Measurements from ENCODE around the gene PCNT.

DNA sequence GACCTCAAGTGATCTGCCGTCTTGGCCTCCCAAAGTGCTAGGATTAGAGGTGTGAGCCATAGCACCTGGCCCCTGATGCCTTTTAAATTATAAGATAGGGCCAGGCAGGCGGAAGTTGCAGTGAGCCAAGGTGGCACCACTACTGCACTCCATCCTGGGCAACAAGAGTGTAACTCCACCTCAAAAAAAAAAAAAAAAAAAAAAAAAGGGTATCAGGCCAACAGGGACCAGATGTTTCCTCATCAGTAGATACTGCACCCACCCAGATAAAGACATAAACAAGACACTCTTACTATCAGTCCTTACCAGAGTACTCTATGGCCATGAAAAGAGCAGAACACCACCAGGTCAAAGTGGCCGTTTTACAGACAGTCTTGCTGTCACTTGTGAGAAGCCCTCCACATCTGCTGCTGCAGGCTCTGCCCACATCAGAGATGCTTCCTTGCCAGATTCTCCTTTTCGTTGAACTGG, 3.6 kb upstream of the PCNT start:
- TF ChIP-seq SPI1 (IDR thresholded peaks at IDR 0.05; ENCODE audit: borderline replicate concordance, insufficient read depth, low read depth, low read length) (no peak), ZZZ3 (IDR thresholded peaks at IDR 0.05; ENCODE audit: control insufficient read depth, insufficient read length, low read depth) (no peak), CEBPB (IDR thresholded peaks at IDR 0.05; ENCODE audit: borderline replicate concordance in 1 of 2, low read depth in 2 of 2, low read length in 2 of 2) (no peak), RB1 (IDR thresholded peaks at IDR 0.05; ENCODE audit: borderline replicate concordance) (no peak), JUND (IDR thresholded peaks at IDR 0.05; ENCODE audit: low read depth, low read length) (no peak), EP300 (IDR thresholded peaks at IDR 0.05; ENCODE audit: borderline replicate concordance in 1 of 2, control insufficient read depth in 1 of 2, low read depth in 2 of 2, low read length in 2 of 2) (no peak), MEF2A (IDR thresholded peaks at IDR 0.05; ENCODE audit: insufficient read depth, low read depth, low read length) (no peak), RAD21 (IDR thresholded peaks at IDR 0.05; ENCODE audit: insufficient read depth, low read depth, low read length) (no peak), POLR2AphosphoS2 (IDR thresholded peaks at IDR 0.05; ENCODE audit: low read depth, low read length) (no peak)
- TF ChIP-seq, protein P1, sequence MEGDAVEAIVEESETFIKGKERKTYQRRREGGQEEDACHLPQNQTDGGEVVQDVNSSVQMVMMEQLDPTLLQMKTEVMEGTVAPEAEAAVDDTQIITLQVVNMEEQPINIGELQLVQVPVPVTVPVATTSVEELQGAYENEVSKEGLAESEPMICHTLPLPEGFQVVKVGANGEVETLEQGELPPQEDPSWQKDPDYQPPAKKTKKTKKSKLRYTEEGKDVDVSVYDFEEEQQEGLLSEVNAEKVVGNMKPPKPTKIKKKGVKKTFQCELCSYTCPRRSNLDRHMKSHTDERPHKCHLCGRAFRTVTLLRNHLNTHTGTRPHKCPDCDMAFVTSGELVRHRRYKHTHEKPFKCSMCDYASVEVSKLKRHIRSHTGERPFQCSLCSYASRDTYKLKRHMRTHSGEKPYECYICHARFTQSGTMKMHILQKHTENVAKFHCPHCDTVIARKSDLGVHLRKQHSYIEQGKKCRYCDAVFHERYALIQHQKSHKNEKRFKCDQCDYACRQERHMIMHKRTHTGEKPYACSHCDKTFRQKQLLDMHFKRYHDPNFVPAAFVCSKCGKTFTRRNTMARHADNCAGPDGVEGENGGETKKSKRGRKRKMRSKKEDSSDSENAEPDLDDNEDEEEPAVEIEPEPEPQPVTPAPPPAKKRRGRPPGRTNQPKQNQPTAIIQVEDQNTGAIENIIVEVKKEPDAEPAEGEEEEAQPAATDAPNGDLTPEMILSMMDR (IDR thresholded peaks at IDR 0.05 in 2 of 3, conservative IDR thresholded peaks at IDR 0.05 in 1 of 3; ENCODE audit: control insufficient read depth in 2 of 3, extremely low read depth in 1 of 3, insufficient read depth in 1 of 3, low read depth in 3 of 3, low read length in 3 of 3) = no peak
- TF ChIP-seq, protein P2, sequence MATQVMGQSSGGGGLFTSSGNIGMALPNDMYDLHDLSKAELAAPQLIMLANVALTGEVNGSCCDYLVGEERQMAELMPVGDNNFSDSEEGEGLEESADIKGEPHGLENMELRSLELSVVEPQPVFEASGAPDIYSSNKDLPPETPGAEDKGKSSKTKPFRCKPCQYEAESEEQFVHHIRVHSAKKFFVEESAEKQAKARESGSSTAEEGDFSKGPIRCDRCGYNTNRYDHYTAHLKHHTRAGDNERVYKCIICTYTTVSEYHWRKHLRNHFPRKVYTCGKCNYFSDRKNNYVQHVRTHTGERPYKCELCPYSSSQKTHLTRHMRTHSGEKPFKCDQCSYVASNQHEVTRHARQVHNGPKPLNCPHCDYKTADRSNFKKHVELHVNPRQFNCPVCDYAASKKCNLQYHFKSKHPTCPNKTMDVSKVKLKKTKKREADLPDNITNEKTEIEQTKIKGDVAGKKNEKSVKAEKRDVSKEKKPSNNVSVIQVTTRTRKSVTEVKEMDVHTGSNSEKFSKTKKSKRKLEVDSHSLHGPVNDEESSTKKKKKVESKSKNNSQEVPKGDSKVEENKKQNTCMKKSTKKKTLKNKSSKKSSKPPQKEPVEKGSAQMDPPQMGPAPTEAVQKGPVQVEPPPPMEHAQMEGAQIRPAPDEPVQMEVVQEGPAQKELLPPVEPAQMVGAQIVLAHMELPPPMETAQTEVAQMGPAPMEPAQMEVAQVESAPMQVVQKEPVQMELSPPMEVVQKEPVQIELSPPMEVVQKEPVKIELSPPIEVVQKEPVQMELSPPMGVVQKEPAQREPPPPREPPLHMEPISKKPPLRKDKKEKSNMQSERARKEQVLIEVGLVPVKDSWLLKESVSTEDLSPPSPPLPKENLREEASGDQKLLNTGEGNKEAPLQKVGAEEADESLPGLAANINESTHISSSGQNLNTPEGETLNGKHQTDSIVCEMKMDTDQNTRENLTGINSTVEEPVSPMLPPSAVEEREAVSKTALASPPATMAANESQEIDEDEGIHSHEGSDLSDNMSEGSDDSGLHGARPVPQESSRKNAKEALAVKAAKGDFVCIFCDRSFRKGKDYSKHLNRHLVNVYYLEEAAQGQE (IDR thresholded peaks at IDR 0.05; ENCODE audit: low read depth, low read length) = no peak
